ENCODE data around the gene ACTA1.
"Not testable (repeated sequence)": the region's sequence is repeated elsewhere in the genome, so short reads cannot be mapped to it uniquely, and the experiment has no call there.

ACTA1 gene

DNA sequence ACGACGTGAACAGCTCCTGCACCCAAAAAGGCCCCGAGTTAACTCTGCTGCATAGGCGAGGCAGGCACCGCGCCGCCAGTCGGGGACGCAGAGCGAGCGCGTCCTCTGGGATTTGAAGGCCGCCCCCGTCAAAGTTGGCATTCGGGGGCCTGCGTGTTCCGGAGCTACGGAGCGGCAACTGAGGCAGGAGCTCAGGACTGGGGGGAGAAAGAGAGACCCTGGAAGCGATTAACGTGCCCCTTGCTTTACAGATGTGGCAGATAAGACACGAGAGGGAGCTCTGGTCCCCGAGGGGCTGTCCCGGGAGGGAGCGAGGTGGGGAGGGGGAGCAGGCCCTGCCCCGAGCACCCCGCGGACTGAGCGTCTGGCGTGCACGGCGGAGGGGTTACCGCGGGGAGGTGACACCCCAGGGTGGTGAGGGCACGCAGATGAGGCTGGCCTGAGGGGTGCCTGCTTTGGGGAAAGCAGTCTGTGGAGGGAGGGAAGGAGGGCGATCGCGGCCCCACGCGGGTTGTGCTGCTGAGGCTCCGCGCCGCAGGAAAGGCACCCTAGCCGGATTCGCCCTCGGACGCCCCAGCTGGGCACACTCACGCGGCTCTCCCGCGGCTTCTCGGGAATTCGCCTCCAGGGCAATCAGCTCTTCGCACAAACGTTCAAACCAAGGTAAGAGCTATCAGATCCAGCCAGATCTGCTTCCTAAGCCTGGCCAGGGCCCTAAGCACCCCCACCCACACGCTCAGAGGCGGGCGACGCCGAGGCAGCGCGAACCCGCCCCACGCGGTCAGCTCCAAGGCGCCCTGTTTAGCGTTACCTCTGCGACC lies 26.5 kb downstream of the ACTA1 start:
- peak; percentile 27 for DNase-seq

DNA sequence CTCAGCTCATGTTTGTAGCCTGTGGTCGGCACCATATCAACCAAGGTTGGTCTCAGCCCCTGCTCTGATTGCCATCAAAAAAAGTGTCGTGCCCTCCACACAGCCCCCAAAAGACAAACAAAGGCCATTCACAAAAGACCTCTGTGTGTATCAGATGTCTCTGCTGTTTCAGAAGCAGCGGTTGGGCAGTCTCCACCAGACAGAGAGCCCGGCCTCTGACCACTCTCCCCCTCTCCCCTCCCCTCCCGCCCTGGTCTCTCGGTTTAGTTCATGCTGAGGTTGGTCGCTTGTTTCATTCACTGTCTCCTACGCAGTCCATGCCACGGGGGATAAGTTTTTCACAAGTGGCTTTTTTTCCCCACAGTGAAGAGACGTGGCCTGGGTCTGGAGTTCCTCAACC lies 27.1 kb downstream of the ACTA1 start:
- no peak for DNase-seq

DNA sequence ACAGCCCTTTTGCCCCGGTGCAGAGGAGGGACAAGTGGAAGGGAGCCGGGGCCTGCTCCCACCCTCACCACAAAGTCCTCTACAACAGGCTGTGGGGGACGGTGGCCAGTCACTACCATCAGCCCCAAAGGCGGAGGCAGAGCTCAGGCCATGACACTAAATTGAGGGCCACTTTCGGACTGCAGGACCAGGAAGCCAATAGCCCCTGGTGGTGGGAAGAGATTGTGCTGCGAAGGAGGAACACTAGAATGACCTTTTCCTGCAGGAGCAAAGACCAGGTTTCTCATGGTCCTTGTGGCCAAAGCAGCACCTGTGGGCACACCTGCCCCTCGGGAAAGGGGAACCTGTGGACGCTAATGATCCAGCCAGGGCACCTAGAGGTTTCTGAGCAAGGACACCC lies 30.3 kb downstream of the ACTA1 start:
- DNase-seq = no peak

DNA sequence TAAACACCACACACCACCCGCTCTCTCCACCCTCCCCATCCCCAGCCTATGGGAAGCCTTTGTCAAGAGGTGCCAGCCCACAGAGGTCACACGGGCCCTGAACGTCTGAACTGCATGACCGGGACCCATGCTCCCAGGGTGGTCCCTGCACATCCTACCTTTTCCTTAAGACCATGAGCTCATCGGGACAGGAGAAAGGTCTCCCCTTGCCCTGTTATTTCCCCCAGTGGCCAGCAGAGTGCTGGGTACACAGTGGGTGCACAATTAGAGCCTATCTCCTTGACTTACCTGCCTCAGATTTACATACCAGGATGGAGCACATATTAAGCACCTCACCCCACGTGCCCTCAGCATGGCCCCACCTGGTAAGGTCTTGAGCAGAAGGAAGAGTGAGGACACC lies 30.9 kb downstream of the ACTA1 start:
- DNase-seq = no peak

DNA sequence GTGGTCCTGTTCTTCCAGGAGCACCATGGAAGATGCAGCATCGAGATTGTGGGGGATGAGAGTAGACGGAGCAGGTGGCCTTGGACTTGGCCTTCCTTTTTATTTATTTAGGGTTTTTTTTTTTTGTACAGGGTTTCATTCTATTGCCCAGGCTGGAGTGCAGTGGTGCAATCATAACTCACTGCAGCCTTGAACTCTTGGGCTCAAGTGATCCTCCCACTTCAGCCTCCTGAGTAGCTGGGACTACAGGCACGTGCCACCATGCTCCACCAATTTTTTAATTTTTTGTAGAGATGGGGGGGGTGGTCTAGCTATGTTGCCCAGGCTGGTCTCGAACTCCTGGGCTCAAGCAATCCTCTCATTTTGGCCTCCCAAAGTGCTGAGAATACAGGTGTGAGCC lies 31.6 kb downstream of the ACTA1 start:
- not testable (repeated sequence) for DNase-seq

DNA sequence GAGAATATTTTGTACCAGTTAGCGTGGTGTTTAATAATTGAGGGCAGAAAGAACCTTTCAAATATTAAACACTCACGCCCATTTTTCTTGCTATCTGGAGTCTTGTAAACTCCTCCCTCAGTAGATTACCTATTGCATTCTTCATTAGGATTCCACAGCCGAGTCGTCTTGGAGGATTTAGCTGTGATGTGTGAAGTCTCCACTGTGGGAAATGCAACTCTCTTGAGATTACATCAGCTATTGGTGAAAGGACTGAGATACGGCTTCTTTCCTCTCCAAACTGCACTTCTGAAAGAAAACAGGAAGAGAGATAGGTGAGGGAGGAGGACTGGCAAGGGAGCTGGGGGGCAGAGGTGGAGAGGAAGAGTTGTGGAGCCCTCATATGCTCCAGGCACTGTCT lies 36.1 kb downstream of the ACTA1 start:
- DNase-seq = no peak

DNA sequence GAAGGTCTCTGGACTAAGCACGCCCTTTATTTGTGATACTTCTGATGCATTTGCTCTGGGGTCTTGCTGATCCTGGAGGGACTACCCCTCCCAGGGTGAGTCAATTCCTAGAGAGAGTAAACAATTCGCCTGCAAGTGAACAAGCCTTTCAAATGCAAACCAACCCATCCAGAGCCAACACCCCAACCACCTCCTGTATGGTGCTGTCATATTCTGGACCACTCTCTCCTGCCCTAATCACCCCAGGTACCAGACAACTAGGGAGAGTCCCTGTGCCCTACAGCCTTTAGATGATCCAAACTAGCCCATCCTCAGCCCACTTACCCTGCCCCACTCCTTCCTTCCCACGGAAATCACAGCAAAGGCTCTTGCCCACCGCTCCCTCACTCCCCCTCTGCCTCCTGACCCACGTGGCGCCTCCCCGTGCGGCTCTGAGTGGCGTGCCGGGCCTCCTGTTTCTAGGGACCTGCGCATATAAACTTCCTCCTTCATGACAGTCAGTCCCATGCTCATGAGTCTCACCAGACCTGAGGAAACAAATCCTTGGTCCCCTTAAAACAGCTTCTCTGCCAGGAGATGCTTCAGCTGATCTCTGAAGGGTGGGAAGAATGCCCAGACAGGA lies 37.2 kb downstream of the ACTA1 start:
- no peak for DNase-seq

DNA sequence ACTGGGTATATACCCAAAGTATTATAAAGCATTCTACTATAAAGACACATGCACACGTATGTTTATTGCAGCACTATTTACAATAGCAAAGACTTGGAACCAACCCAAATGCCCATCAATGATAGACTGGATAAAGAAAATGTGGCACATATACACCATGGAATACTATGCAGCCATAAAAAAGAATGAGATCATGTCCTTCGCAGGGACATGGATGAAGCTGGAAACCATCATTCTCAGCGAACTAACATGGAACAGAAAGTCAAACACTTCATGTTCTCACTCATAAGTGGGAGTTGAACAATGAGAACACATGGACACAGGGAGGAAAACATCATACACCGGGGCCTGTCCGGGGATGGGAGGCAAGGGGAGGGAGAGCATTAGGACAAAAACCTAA lies 39.4 kb downstream of the ACTA1 start:
- DNase-seq = not testable (repeated sequence)

DNA sequence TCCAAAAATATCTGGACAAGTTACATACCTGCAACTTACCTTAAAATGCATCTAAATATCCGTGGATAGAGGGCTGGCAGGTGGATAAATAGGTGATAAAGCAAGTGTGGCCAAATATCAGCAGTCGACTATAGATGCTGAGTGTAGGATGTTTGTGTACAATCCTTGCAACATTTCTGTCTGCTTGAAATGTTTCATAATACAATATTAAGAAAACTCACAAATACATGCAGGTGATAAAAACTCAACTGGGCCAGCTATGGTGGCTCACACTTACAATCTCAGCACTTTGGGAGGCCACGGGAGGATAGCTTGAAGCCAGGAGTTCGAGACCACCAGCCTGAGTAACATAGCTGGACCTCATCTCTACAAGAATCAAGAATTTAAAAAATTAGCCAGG lies 41.0 kb downstream of the ACTA1 start:
- no peak for DNase-seq

DNA sequence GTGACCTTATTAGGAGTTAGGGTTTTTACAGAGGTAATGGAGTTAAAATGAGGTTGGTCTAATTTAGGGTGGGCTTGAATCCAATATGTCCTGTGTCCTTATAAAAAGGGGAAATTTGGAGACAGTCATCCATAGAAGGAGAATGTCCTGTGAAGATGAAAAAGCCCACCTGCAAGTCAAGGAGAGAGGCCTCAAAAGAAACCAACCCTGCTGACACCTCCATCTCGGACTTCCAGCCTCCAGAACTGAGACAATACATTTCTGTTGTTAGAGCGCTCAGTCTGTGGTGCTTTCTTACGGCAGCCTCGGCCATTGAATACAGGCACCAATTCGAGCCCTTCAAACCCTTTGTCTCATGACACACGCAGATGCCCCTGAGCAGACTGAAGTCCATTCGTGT lies 43.8 kb downstream of the ACTA1 start:
- DNase-seq = no peak

DNA sequence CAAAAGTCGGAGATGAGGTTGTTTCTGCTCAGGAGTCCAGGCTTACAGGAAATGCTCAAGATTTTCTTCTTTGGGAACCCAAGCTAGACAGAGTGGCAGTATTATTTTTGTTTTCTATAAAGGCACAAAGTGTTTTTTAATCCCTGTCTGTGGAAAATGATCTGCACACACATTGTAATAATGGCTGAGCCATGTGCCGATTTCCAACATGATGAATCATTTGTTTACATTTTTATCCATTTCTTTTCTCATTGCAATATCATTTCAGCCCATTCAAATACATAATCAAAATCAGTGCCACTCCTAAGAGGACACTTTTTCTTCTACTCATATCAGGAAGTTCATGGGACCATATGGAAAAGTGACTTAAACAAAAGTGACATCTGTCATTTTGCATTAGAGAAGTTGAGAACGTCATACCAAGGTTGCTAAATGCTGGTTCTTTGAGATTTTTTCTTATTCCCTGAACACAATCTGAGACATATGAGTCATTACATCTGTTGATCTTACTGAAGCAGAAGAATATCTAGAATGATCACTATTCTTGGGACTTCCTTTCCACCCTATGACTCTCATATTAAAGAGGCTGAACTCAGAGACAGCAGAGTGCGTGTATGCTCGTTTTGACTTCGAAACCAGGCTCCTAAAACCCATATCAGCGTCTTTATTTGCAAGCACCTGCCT lies 44.9 kb downstream of the ACTA1 start:
- DNase-seq = no peak

DNA sequence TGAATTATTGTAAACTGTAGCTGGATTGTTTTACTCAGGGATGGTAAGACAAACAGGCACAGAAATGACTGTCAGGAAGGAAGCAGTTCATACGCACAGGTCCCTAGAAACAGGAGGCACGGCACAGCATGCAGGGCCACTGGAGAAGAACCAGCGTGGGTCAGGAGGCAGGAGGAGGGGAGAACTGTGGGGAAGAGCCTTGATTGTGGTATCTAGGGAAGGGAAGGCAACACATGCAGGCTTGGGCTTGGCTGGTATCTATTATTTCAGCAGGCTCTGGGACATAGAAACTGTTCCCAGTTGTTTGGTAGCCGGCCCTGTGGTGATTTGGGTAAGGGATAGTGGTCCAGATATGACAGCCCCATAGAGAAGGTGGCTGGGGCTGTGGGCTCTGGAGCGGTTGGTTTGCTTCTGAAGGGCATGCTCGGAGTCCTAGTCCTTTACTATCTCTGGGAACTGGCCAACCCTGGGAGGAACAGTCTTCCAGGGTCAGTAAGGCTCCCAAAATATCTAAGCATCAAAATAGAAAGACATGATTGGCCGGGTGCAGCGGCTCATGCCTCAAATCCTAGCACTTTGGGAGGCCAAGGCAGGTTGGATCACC lies 47.9 kb downstream of the ACTA1 start:
- no peak for DNase-seq

DNA sequence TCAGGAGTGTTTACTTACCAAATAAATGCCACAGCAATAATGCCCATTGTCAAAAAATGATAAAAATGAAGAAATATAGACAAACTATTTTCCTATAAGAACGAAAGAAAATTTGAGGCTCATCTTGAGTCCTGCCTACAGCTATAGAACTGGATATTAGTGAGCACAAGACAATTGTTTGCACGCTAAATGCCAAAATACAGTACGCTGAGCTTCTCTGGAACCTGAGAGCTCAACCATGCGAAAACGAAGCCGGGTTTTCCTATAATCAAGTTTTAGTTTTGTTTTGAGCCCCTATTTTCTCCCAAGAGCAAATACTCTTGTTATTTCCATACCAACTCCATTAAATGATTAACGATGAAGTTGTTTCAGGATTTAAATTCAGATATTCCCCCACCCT lies 49.1 kb downstream of the ACTA1 start:
- no peak for DNase-seq

DNA sequence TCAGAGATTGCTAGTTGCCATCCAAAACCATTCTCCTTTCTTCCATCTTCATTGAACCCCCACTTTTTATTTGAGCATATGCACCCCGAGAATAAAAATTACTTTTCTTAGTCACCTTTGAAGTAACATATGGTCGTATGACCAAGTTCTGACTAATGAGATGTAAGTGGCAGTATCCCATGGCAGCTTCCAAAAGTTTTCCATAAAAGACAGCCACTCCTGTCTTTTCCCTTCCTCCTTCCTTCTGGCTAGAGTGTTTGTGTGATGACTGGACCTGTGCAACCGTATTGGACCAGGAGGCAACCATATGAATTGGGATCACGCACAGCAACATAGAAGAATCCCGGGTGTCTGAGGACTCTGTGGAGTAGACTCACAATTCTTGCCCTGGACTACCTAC lies 49.9 kb downstream of the ACTA1 start:
- DNase-seq = no peak

DNA sequence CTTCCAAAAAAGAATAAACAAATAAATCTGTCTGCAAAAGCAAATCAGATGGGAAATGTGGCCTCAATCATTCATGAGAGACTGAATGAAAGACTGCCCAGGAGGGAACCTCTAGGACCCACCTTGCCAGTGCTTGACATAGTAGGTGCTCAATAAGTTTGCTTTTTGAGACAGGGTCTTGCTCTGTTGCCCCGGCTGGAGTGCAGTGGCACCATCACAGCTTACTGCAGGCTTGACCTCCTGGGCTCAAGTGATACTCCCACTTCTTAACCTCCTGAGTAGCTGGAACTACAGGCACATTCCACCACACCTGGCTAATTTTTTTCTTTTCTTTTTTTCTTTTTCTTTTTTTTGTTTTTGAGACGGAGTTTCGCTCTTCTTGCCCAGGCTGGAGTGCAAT lies 50.7 kb downstream of the ACTA1 start:
- DNase-seq = no peak

All from hematopoietic multipotent progenitor cell treated with erythropoietin and hydrocortisone succinate and interleukin-3 and kit ligand, for 4 days (in vitro differentiated cells).